Ammon's horn (tissue), 1 donor: ENCODE measurements around the gene TRMT5.

Source experiments
- DNase-seq: peaks from one replicate; pipeline ENCODE4 v3.0.0-alpha.2; 2016; ENCODE audit warnings: low spot score

The TRMT5 gene, protein sequence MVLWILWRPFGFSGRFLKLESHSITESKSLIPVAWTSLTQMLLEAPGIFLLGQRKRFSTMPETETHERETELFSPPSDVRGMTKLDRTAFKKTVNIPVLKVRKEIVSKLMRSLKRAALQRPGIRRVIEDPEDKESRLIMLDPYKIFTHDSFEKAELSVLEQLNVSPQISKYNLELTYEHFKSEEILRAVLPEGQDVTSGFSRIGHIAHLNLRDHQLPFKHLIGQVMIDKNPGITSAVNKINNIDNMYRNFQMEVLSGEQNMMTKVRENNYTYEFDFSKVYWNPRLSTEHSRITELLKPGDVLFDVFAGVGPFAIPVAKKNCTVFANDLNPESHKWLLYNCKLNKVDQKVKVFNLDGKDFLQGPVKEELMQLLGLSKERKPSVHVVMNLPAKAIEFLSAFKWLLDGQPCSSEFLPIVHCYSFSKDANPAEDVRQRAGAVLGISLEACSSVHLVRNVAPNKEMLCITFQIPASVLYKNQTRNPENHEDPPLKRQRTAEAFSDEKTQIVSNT

DNA sequence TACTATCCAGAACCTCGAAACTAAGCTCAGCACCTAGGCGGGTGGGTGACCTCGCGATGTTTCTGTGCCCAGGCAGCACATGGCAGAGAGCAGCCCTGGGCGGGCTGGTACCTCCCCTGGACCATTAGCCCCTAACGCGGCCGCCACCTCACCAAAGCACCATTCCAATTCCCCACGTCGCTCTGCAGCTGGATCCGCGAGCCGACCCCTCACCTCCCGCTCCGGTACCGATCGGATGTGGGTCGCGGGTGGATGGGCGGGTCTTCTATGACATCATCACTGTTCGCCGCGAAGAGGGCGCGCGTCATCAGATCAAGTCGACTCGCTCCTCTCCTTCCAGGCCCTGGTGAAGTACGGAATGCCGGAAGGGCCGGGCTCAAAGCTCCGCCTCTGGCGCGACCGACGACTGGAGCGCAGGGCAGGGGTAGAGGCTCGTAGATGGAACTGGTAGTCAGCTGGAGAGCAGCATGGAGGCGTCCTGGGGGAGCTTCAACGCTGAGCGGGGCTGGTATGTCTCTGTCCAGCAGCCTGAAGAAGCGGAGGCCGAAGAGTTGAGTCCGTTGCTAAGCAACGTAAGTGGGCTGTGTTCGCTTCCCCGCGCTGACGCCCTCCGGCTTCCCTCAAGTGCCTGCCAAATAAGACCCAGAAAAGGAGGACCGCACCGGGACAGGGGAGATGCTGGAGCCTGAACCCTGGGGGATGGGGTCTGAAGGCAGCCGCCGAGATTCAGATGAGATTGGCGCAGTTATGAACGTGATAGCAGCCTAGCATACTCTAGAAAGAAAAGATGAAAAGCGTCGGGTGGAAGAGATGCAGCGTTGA is at the start of gene TRMT5, which contains the start of gene SLC38A6:
TRMT5 (minus strand) TSS at position 269 of the 822 bp plus-strand sequence; CDS start at position 163, 106 bp downstream.
SLC38A6 (plus strand) TSS at position 435 of the 822 bp plus-strand sequence; CDS start at position 468, 33 bp downstream.
- peak; percentile 94 for DNase-seq

DNA sequence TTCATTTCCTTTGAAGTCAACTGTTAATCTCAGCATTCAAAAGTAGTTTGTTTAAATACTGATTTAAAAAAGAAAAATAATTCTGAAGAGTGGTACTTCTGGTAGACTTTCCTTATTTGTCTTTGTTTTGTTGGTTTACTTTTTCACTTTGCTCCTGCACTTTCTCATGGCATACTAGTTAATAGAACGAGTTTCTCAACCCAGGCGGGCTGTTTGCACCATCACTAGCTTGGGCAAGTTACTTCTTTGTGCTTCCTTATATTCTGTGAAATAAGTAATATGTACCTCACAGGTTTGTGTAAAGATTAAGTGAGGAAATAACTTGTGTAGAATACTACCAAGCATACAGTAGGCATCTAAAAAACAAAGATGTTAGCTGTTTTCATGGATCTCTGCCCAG is 45.6 kb upstream of the TRMT5 start:
- no peak for DNase-seq

DNA sequence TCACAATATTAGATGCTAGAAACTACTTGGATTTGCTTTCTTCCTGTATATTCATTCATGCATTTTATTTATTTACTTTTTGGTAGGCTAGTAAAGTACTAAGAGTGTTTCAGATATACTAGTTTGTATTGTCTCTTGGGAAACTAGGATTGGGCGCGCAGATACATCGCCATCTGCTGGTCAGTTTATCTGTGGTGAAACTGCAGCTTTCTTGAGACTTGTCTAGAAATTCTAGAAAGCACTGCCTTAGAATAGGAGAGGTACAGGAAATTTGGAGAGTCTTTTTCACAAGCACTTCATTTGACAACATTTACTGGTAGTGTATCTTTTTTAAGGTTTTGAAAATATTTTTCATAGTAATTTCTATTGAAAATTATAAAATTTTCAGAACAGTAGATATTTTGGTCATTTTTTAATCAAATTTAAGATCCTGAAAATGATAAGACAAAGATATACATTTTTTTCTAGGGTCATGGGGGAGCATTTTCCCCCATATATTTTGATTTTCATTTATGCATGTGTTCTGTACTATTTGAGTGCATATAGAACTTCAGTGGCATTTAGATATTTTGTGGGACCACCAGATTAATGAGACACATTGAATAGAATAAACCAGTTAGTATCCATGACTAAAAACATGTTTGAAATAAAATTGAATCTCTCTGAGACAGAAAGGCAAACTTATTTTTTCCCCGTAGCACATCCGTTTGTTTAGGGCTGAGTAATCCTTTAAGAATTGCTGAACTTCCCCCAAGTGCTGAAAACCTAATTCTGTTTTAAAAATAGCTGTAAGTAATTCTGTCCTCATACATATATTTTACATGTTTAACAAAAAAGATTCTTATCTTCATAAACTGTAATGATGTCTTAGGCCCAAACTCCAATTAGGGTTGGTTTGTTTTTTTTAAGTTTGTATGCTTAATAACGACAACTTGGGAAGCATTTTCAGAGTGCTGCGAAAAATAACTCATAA is 44.7 kb upstream of the TRMT5 start:
- peak; percentile 84 for DNase-seq

DNA sequence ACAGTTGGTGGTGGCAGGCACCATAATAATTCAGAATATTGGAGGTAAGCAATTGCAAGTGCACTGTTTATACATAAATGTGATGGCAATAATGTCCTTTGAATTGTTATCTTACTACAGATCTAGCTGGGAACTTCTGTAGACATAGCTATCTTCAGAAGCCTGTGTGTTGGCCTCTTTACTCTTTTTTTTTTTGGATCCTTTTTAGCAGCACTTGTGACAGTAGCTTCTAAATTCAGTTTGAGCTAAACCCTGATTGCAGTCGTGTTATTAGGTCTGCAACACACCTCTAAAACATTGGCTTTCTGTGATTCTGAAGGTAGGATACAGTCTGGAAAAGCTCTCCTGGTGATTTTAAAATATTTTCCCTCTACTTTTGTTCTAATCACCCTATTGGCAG is 38.7 kb upstream of the TRMT5 start:
- no peak for DNase-seq

DNA sequence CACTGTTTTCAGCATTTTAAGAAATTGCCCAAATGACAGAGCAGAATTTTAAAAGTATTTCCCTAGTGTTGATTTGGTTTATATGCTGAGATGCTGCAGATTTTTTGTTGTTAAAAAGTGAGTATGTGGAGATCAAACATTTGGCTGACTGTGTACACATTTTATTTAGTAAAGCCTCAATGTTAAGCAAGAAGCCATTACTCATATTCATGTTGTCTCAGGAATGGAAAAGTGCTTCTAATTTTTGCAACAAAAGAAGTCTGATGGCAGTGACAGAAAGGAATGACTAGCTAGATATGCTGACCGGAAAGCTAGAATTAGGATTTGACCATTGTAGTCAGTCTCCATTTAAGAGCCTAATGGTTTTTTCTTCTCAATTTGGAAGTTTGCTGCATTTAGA is 22.7 kb upstream of the TRMT5 start:
- DNase-seq = no peak

DNA sequence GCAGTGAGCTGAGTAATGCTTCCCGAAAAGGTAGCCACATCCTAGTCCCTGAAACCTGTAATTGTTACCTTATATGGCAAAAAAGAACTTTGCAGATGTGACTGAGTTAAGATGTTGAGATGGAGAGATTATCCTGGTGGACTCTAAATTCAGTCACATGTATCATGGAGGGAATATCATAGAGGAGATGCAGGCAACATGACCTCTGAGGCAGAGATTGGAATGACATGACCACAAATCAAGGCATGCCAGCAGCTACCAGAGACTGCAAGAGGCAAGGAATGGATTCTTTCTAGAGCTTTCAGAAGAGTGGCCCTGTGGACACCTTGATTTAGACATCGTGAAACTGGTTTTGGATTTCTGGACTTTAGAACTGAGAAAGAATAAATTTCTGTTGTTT is 18.7 kb upstream of the TRMT5 start:
- no peak for DNase-seq

DNA sequence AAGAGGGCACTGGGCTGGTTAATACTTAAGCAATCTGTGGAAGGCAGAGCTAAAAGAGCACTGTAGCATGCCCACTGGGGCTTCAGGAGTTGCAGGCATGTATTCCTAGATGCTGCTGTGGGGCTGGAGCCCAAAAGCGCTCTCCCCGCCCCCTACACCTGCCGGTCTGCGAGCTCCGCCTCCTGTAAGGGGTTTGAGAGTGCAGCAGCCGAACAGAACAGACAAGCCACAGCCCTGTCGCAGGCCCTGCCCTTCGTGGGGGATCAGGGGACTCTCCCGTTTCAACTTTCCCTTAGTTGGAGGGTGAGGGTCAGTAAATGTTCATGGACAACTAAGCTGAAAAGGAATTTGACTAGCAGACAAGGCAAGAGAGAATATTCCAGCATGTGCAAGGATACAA is 17.7 kb upstream of the TRMT5 start:
- DNase-seq = no peak

DNA sequence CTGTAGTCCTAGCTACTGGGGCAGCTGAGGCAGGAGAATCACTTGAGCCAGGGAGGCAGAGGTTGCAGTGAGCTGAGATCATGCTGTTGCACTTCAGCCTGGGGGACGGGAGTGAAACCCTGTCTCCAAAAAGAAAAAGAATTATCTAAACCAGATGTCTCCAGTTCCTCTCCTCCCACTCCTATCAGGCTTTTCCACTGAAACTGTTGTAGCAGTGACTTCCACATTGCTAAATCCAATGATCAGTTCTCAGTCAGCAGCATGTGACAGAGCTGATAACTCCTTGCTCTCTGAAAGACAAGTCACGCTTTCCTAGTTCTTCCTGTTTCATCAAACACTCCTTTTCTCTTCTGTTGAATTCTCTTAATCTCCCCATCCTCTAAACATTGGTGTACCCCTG is 8.7 kb upstream of the TRMT5 start:
- DNase-seq = peak; percentile 4

DNA sequence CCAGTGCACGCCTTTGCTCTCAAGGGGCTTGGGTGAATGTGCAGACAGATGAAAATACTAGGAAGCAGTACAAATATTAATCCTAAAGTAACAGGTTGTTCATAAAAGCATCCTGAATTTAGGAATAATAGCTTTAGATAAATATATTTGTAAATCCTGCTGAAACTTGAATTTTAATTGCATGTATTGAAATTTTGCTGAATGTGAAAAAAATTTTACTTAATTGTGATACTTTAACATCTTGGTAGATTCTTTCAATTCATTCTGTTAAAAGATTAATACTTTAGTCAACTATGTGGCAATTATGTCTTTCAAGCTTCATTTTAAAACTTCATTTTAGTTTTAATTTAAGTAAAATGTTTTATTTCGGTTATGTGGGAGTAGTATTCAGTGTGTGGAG is 5.6 kb upstream of the TRMT5 start:
- DNase-seq = no peak

DNA sequence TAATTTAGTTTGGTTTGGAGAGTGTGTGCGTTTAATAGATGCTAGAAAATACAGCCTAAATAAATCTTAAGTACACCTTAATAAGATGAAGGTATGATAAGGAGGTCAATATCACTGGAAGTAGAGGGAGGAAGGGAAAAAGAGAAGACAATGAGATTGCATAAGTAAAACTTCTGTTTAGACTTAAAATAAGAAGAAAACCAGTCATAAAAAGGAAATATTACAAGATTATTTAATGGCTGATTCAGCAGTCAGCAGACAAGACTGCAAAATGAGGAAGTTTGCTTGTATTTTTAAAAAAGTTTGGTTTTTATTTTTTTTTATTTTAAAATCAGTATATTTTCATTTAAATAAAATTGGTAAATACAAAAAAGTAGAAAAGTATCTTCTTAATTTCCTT is 3.3 kb upstream of the TRMT5 start:
- no peak for DNase-seq

DNA sequence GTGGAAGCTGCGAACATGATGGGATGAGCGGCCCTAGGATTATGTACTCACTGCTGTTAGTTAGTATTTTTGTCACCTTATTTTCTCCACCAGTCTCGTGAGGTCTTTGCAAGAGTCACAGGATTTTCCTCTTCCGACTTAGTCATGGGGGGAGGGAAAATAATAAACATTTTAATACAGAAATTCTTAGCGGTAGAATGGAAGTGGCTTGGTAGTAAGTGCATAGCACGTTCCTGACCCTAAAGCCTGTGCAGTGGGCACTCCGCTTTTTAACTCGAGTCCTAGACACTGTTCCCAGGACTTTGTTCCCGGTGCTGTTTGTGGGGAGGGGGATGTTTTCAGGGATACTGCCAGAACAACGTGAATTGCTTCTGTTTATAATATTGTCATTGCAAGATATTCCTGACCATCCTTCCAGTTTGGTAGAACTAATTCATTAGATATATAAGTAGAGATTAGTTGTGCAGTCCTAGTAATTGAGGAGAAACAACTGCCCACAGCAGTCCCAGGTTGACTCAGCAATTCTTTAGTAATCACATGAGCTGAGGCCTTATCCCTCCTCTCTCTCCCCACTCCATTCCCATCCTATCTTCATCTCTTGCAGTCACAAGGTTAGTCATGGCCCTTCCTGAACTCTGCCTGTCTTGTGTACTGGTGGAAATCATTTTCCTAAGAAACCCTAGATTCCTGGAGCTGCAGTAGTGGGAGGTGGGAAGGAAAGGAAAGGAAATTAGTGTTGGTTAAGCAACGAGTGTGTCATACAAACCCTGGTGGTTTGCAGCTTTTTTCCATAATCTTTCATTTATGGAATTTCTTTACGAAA is 965 bp upstream of the TRMT5 start:
- peak; percentile 13 for DNase-seq

DNA sequence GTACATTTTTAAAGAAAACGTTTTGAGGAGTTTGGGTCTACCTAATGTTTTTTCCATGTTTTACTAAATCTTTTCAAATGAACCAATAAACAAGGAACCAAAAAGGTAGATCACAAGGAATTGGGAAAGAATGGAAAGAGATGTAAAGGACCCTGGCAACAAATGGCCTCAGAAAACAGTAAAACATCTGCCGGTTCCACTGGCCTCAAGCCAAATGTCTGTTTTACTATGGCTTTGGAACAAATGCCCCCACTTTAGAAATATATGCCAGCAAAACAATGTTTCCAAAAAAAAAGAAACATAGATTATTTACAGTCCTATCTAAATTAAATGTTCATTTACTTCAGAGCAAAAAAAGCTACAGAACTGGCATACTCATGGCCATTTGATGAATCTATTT is 3.0 kb downstream of the TRMT5 start:
- no peak for DNase-seq

DNA sequence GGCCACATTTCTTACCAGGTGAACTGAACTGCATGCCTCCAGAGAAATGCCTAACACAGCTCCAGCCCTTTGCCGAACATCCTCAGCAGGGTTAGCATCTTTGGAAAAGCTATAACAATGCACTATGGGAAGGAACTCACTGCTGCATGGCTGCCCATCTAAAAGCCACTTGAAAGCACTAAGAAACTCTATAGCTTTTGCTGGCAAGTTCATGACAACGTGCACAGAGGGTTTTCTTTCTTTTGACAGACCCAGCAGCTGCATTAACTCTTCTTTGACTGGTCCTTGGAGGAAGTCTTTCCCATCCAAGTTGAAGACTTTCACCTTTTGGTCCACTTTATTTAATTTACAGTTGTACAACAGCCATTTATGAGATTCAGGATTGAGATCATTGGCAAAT is 5.3 kb downstream of the TRMT5 start:
- no peak for DNase-seq

DNA sequence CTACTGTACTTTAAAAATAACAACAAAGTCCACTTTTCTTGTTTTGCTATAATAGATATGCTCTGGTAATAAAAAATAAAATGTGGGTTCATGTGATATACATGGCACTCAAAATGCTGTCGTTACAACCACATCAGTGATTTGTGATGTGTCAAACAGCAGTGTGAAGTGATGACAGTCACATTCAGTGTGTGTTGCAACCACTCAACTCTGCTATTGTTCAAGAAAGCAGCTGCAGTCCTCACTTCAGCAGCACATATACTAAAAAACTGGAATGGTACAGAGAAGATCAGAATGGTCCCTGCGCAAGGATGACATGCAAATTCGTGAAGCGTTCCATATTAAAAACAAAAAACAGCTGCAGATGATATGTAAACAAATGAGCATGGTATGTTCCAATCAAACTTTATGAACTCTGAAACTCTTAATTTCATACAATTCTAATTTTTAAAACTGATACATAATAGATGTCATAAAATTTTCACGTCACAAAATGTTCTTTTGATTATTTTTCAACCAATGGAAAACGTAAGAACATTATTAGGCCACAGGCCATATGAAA is 6.7 kb downstream of the TRMT5 start:
- no peak for DNase-seq

DNA sequence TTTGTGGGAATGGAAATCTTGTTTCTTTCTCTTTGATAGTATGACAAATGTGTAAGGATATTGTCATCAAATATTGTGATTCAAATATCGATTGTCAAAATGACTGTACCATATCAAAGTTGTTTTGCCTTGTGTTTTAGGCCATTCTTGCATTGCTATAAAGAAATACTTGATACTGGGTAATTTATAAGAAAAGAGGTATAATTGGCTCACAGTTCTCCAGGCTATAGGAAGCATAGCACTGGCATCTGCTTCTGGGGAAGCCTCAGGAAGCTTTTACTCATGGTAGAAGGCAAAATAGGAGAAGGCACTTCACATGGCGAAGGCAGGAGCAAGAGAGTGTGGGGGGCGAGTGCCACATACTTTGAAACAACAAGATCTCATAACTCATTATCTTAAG is 7.8 kb downstream of the TRMT5 start:
- no peak for DNase-seq

DNA sequence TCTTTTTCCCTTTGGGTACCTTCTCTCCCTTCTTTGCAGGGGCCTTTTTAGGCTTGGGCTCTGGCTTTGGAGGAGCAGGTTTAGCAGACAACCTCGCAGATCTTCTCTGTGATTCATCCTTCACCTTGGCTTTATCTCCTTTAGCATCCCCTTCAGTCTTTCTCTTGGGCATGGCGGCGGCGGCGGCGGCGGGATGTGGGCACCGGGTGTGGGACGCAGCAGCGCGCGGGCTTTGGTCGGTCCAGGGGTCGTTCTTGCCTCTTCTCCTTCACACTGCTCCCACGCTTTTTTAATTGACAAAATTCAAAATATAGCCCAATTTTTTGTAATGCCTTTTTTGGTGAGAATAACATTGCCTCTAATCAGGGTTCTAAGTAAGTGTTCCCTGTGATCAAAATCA is 8.6 kb downstream of the TRMT5 start:
- no peak for DNase-seq

DNA sequence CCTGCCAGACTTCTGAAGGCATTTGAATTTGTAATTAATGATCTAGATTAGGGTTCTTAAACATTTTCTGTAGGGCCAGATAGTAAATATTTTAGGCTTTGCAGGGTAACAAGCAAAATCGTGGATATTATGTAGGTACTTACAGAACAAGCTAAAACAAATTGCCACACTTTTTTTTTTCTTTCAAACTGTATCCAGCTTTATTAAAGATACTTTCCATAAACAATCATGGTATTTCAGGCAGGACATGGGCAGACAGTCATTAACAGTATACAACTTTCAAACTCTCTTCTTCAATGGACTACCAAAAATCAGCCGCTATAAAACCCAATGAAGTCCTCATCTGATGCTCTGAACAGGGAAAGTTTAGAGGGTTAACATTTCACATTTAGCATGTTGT is 9.6 kb downstream of the TRMT5 start:
- no peak for DNase-seq

DNA sequence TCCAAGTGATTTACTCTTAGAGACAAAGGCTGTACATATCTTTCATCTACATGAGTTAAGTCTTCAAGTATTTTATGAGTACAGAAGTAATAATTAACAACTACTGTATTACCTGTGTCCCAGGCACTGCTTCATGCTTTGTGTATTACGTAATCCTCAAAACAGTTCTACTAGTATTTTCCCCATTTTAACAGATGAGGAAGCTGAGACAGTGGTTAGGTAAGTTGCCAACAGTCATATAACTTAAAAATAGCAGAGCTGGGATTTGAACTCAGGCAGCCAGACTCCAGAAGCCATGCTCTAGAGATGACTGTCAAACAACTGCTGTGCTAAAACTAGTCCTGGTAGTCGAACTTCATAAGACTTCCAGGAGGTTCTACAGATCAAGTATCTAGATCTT is 10.7 kb downstream of the TRMT5 start:
- no peak for DNase-seq

DNA sequence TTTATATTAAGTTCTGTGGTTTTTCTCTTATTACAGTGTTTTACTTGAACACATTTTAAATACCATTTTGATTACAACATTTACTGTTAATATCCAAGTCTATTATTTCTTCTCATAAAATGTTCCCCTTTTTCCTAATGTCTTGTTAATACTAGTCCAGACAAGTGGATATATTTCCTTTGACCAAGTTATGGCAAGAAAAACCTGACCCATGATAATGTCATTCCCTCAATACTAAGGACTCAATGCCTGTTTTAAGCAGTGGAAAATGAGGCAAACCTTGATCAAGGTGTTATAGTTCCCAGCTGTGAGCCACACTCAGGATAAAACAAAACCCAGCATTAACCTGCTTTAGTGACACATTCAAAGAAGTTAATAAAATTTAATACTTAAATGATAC is 12.2 kb downstream of the TRMT5 start:
- no peak for DNase-seq

DNA sequence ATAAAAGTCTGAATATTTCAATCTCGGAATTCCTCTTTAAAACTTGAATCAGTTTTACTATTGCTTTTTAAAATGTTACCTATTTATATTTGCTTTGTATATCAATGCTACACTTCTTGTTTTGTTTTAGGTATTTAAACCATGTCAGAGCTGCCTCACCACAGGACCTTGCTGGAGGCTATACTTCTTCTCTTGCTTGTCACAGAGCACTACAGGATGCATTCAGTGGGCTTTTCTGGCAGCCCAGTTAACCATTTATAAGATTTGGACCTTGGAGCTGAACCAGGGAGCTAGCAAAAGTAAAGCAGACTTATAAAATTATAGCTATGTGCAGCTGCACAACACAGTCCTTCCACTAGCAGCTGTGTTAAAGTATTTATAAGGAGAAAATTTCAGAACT is 12.8 kb downstream of the TRMT5 start:
- DNase-seq = no peak

DNA sequence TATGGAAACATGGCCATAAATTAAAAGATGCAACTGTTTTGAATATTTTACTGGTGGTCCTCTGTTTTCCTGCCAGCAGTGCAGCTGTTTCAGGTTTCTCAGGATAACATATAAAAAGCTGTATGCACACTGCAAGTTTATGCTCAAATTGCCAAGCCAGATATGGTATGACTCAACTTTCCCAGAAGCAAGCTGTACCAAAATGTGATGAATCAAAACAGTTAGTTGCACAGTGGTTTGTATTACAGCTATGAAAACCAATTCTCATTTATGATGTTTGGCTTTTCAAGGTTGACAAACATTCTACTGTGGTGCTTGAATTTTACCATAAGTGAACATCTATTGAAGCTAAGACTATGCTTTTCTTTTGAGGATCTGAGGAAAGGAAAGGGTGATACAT is 15.5 kb downstream of the TRMT5 start:
- DNase-seq = peak; percentile 15
